ENCODE measurements around the gene FRS2.
"Not testable (repeated sequence)": the region's sequence is repeated elsewhere in the genome, so short reads cannot be mapped to it uniquely, and the experiment has no call there.

The FRS2 gene, protein sequence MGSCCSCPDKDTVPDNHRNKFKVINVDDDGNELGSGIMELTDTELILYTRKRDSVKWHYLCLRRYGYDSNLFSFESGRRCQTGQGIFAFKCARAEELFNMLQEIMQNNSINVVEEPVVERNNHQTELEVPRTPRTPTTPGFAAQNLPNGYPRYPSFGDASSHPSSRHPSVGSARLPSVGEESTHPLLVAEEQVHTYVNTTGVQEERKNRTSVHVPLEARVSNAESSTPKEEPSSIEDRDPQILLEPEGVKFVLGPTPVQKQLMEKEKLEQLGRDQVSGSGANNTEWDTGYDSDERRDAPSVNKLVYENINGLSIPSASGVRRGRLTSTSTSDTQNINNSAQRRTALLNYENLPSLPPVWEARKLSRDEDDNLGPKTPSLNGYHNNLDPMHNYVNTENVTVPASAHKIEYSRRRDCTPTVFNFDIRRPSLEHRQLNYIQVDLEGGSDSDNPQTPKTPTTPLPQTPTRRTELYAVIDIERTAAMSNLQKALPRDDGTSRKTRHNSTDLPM

DNA sequence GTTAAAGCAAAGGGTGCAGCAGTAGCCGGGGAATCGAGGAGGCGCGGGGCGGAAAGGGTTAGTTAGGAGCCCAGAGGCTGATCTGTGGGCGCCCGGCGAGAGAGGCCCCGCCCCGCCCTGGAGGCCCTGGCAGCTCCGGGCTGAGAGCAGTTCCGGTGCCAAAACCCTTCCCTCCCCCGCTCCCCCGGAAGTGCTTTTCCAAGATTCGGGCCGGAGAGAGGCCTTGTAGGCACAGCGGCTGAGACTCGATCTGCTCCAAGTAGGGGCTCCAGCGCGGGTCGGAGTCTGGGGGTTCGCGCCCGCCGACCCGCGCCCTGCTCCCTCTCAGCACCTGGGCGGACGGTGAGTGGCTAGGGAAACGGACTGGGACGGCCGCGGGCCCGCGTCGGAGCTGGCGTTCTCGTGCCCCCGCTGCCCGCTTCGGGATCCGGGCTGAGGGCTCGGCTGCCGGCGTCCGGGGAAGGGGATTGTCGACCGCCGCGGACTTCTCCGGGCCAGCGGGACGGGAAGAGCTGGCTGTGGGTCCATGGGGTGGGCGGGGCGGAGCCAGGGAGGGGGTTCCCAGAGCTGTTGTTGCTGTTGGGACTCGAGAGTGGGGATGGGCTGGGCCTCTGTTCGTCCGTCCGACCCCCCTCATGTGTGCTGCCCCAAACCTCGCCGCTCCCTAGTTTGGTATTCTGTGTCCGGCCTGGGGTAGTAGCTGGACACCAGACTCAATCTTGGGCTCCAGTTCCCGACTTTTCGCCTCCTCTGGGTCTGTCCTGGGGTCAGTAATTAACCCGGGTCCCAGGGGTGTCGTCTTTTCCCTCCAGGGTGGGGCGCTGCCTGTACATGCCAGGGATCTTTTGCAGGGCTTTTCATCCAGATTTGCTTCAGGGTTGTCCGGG is at the start of gene FRS2:
TSS of gene FRS2 (plus strand) at position 200 of the 887 bp plus-strand sequence. CDS start 98,643 bp downstream, outside the sequence.
- DNase-seq (ENCODE audit: low spot score), result peak; percentile 95

DNA sequence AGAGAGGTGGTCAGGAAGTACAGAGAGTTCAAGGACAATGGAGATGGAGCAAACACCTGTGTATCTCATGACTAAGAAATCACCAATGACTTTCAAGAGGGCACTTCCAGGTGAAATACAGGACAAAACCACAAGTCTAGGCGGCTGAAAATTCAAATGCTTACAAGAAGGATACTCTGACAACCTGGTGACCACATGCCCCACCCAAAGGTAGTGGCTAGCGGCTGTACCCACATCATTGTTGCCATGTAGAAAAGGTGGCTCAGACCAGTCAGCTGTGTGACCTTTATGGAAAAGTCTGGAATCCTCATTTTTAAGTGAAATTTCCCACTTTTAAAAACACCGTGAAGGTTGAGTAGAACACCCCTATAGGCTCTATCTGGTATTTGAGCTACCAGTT is 48.6 kb upstream of the FRS2 start:
- no peak for DNase-seq (ENCODE audit: low spot score)

DNA sequence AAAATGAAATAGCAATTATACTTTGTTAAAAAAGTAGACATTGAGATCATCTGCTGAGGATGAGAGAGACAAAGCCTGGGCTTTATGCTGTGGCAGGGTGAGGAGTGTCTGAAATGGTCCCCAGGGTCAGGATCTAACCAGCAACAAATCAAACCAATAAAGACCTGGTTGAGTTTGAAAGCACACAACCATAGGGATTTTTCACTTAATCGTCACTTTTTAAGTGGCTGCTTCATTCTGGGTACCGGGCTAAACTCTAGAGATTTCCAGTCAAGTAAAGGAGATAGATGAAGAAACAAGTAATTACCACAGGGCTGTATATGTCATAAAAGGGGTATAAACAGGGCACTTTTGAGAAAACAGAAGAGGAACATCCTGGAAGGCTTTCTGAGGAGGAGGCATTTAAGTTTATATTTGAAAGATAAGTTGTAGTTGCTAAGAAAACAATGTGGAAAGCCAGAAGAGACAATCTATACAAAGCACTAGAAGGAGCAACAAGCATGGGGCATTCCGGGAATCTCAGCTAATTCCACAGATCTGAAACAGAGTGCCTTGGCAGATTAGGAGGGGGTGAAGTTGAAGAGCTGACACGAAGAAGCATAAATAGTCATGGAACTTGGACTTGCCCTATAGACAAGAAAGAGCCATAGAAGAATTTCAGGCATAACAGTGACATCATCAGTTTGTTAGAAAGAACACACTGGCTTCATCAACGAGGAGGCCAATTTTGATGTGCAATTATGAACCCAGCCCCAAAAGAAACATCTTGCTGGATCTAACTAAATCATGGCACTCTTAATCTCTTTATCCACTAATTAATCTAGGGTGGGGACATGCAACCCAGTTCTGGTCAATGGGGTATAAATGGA is 46.9 kb upstream of the FRS2 start:
- no peak for DNase-seq (ENCODE audit: low spot score)

DNA sequence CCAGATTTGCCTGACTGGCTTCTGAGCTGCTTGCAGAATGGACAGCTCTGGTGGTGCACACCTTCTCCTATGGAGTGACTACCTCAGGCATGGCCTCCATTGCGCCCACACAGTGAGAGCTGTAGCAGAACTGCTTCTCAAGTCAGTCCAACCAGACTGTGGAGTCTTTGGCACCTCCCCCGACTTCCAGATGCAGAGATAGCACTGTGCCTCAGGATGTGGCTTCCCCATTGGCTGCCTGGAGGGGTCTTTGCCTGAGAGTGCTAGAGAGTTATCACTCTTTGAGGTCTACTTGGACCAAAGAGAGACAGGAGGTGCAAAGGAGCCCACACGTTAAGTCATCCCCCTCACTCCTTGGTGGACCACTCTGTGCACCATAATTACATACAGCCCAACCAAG is 44.8 kb upstream of the FRS2 start:
- DNase-seq (ENCODE audit: low spot score), result no peak

GRCh38 chr12:69428351-69429073 is 41.7 kb upstream of the FRS2 start:
- DNase-seq (ENCODE audit: low spot score), result no peak

- peak; percentile 70 for DNase-seq (ENCODE audit: low spot score)
Observed at GRCh38 chr12:69430942-69431590, 39.1 kb upstream of the FRS2 start.

DNA sequence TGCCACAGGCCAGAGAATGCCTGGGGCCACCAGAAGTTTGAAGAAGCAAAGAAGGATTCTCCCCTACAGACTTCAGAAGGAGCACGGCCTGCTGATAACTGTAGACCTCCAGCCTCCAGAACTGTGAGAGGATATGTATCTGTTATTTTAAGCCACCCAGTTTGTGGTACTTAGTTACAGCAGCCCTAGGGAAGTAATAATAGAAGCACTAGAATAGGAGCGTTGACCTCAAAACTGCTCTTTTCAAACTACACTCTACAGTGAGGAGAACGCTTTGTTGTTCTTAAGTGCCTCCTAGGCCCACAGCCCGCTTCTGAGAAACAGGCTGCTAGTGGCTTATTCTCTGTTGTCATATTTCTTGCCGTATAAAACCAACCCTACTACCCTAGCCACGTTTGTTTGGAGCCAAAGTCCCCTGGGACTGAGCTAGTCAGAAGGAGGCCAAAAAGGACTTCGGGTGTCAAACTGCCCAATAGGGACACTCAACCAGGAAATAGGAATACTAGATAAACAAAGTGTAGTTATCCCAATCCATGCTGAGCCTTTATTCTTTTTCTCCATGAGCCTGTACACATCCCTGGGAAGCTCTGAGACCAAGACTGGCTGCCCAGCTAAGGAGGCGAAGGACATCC is 38.5 kb upstream of the FRS2 start:
- DNase-seq (ENCODE audit: low spot score), result no peak

DNA sequence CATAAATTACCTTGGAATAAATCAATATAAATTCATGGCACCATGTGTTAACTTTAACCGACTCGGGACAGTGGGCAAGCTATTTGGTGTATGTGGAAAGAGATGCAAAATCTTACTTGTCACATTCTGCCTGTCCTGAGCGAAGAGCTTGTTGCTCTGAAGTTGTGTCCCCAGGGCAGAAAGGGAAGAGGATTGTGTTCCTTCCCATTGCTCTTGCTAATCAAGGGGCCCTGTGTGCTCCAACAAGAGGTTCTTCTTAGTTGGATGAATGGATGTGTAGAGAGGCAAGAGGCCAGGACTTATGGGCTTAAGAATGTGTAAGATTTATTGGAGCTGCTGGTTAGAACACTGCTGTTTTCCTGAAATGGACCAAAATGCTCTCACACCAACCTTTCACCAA is 36.5 kb upstream of the FRS2 start:
- peak; percentile 18 for DNase-seq (ENCODE audit: low spot score)

GRCh38 chr12:69435644-69436043 is 34.5 kb upstream of the FRS2 start:
- peak; percentile 26 for DNase-seq (ENCODE audit: low spot score)

DNA sequence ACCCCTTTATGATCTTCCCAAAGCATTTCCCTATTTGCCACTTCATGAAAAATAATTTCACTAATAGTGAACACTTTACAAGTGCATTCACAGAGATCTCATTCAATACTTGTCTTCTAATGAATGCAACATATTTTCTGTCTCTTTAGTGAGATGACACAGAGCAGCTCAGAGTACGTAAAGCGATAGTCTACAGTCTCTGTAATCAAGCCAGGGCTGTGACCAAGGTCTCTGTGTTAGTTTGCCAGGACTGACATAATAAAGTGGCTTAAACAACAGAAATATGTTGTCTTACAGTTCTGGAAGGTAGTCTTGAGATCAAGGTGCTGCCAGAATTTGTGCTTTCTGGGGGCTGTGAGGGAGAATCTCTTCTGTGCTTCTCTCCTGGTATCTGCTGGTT is 33.1 kb upstream of the FRS2 start:
- DNase-seq (ENCODE audit: low spot score), result peak; percentile 31

GRCh38 chr12:69438539-69438938 is 31.6 kb upstream of the FRS2 start:
- no peak for DNase-seq (ENCODE audit: low spot score)

GRCh38 chr12:69440016-69440415 is 30.2 kb upstream of the FRS2 start:
- DNase-seq (ENCODE audit: low spot score), result no peak

GRCh38 chr12:69440886-69441285 is 29.3 kb upstream of the FRS2 start:
- DNase-seq (ENCODE audit: low spot score), result no peak

DNA sequence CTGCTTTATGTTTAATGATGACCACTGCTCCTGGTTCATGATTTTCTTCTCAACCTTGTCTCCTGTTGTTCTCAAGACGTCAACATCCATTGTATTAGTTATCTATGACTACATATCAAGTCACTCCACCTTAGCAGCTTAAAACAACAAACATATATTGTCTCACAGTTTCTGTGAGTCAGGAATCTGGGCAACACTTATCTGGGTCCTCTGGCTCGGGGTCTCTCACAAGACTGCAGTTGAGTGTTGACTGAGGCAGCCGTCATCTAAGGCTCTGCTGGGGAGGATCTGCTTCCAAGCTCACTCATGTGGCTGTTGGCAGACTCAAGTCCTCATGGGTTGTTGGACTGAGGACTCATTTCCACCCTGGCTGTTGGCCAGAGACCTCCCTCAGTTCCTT is 27.3 kb upstream of the FRS2 start:
- no peak for DNase-seq (ENCODE audit: low spot score)

- no peak for DNase-seq (ENCODE audit: low spot score)
Observed at GRCh38 chr12:69443916-69444315, 26.3 kb upstream of the FRS2 start.

GRCh38 chr12:69447892-69448291 is 22.3 kb upstream of the FRS2 start:
- no peak for DNase-seq (ENCODE audit: low spot score)

GRCh38 chr12:69452598-69453132 is 17.5 kb upstream of the FRS2 start:
- not testable (repeated sequence) for DNase-seq (ENCODE audit: low spot score)

- DNase-seq (ENCODE audit: low spot score), result no peak
Observed at GRCh38 chr12:69456239-69456638, 13.9 kb upstream of the FRS2 start.

DNA sequence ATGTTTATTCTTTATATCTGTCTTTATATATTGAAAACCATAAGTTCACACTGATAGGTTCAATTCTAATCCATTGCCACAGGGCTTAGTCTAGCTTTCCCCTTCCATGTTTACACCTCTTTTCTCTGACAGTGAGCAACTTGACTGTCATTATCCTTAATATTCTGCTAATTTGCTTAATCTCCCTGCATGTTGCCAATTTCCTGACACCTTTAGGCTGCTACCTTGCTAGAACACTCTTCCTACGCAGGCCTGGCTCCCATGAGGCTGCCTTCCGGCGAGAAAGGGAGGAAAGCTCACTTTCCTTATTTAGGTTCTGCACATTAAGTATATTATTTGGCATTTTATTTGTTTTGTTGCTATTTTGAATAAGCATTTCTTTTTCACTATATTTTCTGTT is 12.8 kb upstream of the FRS2 start:
- DNase-seq (ENCODE audit: low spot score), result no peak

GRCh38 chr12:69459477-69459876 is 10.7 kb upstream of the FRS2 start:
- peak; percentile 89 for DNase-seq (ENCODE audit: low spot score)
